HG03442 (cell line): ENCODE measurements around the gene QPCT.
"Not testable (repeated sequence)": the region's sequence is repeated elsewhere in the genome, so short reads cannot be mapped to it uniquely, and the experiment has no call there.

Experiments used
- ATAC-seq: cut with Tn5 transposase; IDR thresholded peaks from one replicate; pipeline ENCODE4 v1.9.1; 2021; ENCODE audit warnings: mild to moderate bottlenecking, moderate library complexity; ENCODE audit not compliant: unreplicated experiment

The QPCT gene

GRCh38 chr2:37389395-37389794, 45.0 kb downstream of the QPCT start:
- no peak for ATAC-seq

- peak; percentile 94 for ATAC-seq
Observed at GRCh38 chr2:37389989-37390765, 45.7 kb downstream of the QPCT start.

- no peak for ATAC-seq
Observed at GRCh38 chr2:37390777-37391176, 46.3 kb downstream of the QPCT start.

GRCh38 chr2:37391711-37392110, 47.3 kb downstream of the QPCT start:
- ATAC-seq: no peak

GRCh38 chr2:37392428-37392827, 48.0 kb downstream of the QPCT start:
- no peak for ATAC-seq

GRCh38 chr2:37394263-37394662, 49.8 kb downstream of the QPCT start:
- no peak for ATAC-seq

- ATAC-seq: no peak
Observed at GRCh38 chr2:37394796-37395555, 50.5 kb downstream of the QPCT start.

- ATAC-seq: no peak
Observed at GRCh38 chr2:37396890-37397565, 52.6 kb downstream of the QPCT start.

- no peak for ATAC-seq
Observed at GRCh38 chr2:37398990-37399389, 54.6 kb downstream of the QPCT start.

- ATAC-seq: no peak
Observed at GRCh38 chr2:37400041-37400440, 55.6 kb downstream of the QPCT start.

- no peak for ATAC-seq
Observed at GRCh38 chr2:37402636-37403035, 58.2 kb downstream of the QPCT start.

- no peak for ATAC-seq
Observed at GRCh38 chr2:37405781-37406180, 61.4 kb downstream of the QPCT start.

GRCh38 chr2:37412231-37412630, 67.8 kb downstream of the QPCT start:
- no peak for ATAC-seq

GRCh38 chr2:37413911-37414469, 69.6 kb downstream of the QPCT start:
- not testable (repeated sequence) for ATAC-seq

- peak; percentile 67 for ATAC-seq
Observed at GRCh38 chr2:37414470-37414949, 70.1 kb downstream of the QPCT start.

- ATAC-seq: no peak
Observed at GRCh38 chr2:37415128-37415820, 70.8 kb downstream of the QPCT start.

GRCh38 chr2:37417321-37417720, 72.9 kb downstream of the QPCT start:
- ATAC-seq: no peak

- ATAC-seq: no peak
Observed at GRCh38 chr2:37418956-37419355, 74.5 kb downstream of the QPCT start.

- ATAC-seq: no peak
Observed at GRCh38 chr2:37421686-37422085, 77.3 kb downstream of the QPCT start.

GRCh38 chr2:37422816-37423215, 78.4 kb downstream of the QPCT start:
- no peak for ATAC-seq
